Fibroblast of lung (primary cell): ENCODE data around the gene NBEA. TPM values are rescaled to one million over a fixed set of nuclear protein-coding genes. Genes with fewer than 3 reads are reported as not detected.

ENCODE experiments used
- DNase-seq, 2 donors: peaks; one replicate each; pipeline versions ENCODE4 v3.0.0 to v3.0.0-alpha.2; 2010; ENCODE audit warnings: low read depth in 2 of 2
- H2AFZ ChIP-seq: 2 replicates; pipeline ENCODE4 v1.5.1; 2012; ENCODE audit warnings: low read length, control low read depth, inconsistent platforms
- H3K27ac ChIP-seq: 2 replicates; pipeline ENCODE4 v1.5.1; 2011; ENCODE audit warnings: low read length, control low read depth; ENCODE audit not compliant: insufficient read depth
- H3K27me3 ChIP-seq: 2 replicates; pipeline ENCODE4 v1.5.1; 2011; ENCODE audit warnings: mild to moderate bottlenecking, low read length; ENCODE audit not compliant: control insufficient read depth, insufficient read depth
- H3K36me3 ChIP-seq: 2 replicates; pipeline ENCODE4 v1.5.1; 2011; ENCODE audit warnings: low read length; ENCODE audit not compliant: control insufficient read depth, insufficient read depth
- H3K4me1 ChIP-seq: 2 replicates; pipeline ENCODE4 v1.5.1; 2011; ENCODE audit warnings: low read length; ENCODE audit not compliant: control insufficient read depth, insufficient read depth; ENCODE audit errors: extremely low read depth
- H3K4me2 ChIP-seq: 2 replicates; pipeline ENCODE4 v1.5.1; 2011; ENCODE audit warnings: low read length, control low read depth; ENCODE audit not compliant: insufficient read depth; ENCODE audit errors: extremely low read depth
- H3K4me3 ChIP-seq, 4 experiments: fragments of 200-600 bp in 1 of 4; sonication (generic) in 1 of 4; replicated peaks in 1 of 4; 2 replicates each; pipeline ENCODE4 v1.5.1; 2011 to 2016; ENCODE audit warnings: low read length in 4 of 4, low read depth in 3 of 4, mild to moderate bottlenecking in 3 of 4, control low read depth in 2 of 4, inconsistent platforms in 1 of 4, mixed read lengths in 1 of 4; ENCODE audit not compliant: insufficient read depth in 1 of 4; ENCODE audit errors: control extremely low read depth in 1 of 4
- H3K79me2 ChIP-seq: 2 replicates; pipeline ENCODE4 v1.5.1; 2012; ENCODE audit warnings: mild to moderate bottlenecking, low read length, inconsistent platforms; ENCODE audit not compliant: control insufficient read depth, insufficient read depth
- H3K9ac ChIP-seq: 2 replicates; pipeline ENCODE4 v1.5.1; 2011; ENCODE audit warnings: mild to moderate bottlenecking, low read length, control low read depth; ENCODE audit not compliant: insufficient read depth
- H3K9me3 ChIP-seq: 2 replicates; pipeline ENCODE4 v1.5.1; 2012; ENCODE audit warnings: low read depth, low read length; ENCODE audit not compliant: control insufficient read depth, insufficient read depth
- H4K20me1 ChIP-seq: 2 replicates; pipeline ENCODE4 v1.5.1; 2011; ENCODE audit warnings: low read length; ENCODE audit not compliant: control insufficient read depth, insufficient read depth; ENCODE audit errors: extremely low read depth
- CTCF ChIP-seq, 2 donors: IDR thresholded peaks in 1 of 2; conservative IDR thresholded peaks in 1 of 2; 1 replicate in 1 of 2; 2 replicates in 1 of 2; pipeline ENCODE4 v1.5.1; 2011 to 2012; ENCODE audit warnings: low read length in 2 of 2, control low read depth in 1 of 2, inconsistent platforms in 1 of 2, low read depth in 1 of 2, mild to moderate bottlenecking in 1 of 2
- EZH2 ChIP-seq: IDR thresholded peaks from 2 replicates; pipeline ENCODE4 v1.5.1; 2012; ENCODE audit warnings: low read length, control low read depth, mild to moderate bottlenecking; ENCODE audit errors: missing control alignments
- polyA plus RNA-seq, 2 donors: library from polyadenylated mRNA; depleted of rRNA in 1 of 2; stranded (reverse) in 1 of 2; unstranded in 1 of 2; fragments of >200 nt; gene quantifications; 2 replicates each; pipeline ENCODE4 v1.2.1, GENCODE V29; 2011 to 2012; ENCODE audit warnings: missing spikeins in 1 of 2
- total RNA-seq: library from RNA; depleted of rRNA; stranded (reverse); fragments of >200 nt; gene quantifications from 2 replicates; pipeline ENCODE4 v1.2.1, GENCODE V29; 2014

The NBEA gene
- total and polyA plus RNA-seq, 2 donors (not counting 1 experiment from before 2014, with no cell fraction given): 3.6 to 7.8 TPM

DNA sequence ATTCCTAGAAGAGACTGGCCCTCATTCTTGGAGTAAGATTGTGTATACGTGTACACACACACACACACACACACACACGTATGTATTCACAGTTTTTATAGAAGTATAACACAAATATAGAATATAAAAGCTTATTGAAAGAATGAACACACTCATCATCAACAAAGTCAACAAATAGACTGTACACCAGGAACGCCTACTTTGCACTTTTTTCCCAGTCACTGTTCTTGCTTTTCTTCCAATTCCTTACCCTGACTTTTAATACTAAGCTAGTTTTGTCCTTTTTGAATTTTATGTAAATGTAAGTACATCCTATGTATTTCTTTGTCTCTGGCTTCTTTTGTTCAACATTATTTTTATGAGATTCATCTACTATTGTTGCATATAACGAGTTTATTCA lies 269.9 kb downstream of the NBEA start:
- Histone ChIP-seq H3K27me3 (no peaks in the 10 kb centered on the region), H3K9me3 (no peaks in the 10 kb centered on the region), H4K20me1 (no peaks in the 10 kb centered on the region), H3K79me2 (no peaks in the 10 kb centered on the region), H3K4me2 (no peak overlapping the region), H3K4me3 (no peak overlapping the region), H3K4me1 (no peaks in the 10 kb centered on the region), H2AFZ (no peak overlapping the region), H3K27ac (no peak overlapping the region), H3K9ac (no peak overlapping the region), H3K36me3 (no peaks in the 10 kb centered on the region)
- TF ChIP-seq CTCF (conservative IDR thresholded peaks at IDR 0.05 in 1 of 2, IDR thresholded peaks at IDR 0.05 in 1 of 2; ENCODE audit: low read depth in 1 of 2, low read length in 2 of 2) (no peak), EZH2 (no peak)
- DNase-seq: no peak

GRCh38 chr13:35213911-35214310 lies 271.8 kb downstream of the NBEA start:
- H2AFZ ChIP-seq: no peak overlapping the region
- H3K4me1 ChIP-seq: no peaks in the 10 kb centered on the region
- H3K9ac ChIP-seq: no peak overlapping the region
- H3K27me3 ChIP-seq: no peaks in the 10 kb centered on the region
- DNase-seq: no peak
- no peaks in the 10 kb centered on the region for H3K9me3 ChIP-seq
- no peak overlapping the region for H3K27ac ChIP-seq
- H3K79me2 ChIP-seq: no peaks in the 10 kb centered on the region
- H3K4me2 ChIP-seq: no peak overlapping the region
- H3K4me3 ChIP-seq: no peak overlapping the region
- TF ChIP-seq EZH2 (no peak), CTCF (conservative IDR thresholded peaks at IDR 0.05 in 1 of 2, IDR thresholded peaks at IDR 0.05 in 1 of 2; ENCODE audit: low read depth in 1 of 2, low read length in 2 of 2) (no peak)
- no peaks in the 10 kb centered on the region for H4K20me1 ChIP-seq
- no peaks in the 10 kb centered on the region for H3K36me3 ChIP-seq

DNA sequence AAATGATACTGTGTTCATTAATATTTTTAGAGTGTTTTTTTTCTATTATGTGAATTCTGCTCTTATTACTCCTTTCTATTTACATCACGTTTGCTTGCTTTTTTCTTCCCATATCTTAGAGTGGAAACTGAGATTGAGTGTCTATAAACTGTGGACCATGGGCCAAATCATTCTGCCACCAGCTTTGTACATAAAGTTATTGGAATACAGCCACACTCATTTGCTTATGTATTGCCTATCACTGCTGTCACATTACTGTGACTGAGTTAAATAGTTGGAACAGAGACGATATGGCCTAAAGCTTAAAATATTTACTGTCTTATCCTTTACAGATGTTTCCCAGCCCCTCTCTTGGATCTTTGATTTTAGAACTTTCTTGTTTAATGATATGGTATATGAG lies 274.1 kb downstream of the NBEA start:
- Histone ChIP-seq H3K79me2 (no peaks in the 10 kb centered on the region), H3K27me3 (no peaks in the 10 kb centered on the region), H3K4me1 (no peaks in the 10 kb centered on the region), H3K9me3 (no peaks in the 10 kb centered on the region), H3K9ac (no peak overlapping the region), H2AFZ (peak overlapping the region; percentile 20), H4K20me1 (no peaks in the 10 kb centered on the region), H3K27ac (no peak overlapping the region), H3K4me3 (no peak overlapping the region), H3K36me3 (no peaks in the 10 kb centered on the region), H3K4me2 (no peak overlapping the region)
- TF ChIP-seq CTCF (conservative IDR thresholded peaks at IDR 0.05 in 1 of 2, IDR thresholded peaks at IDR 0.05 in 1 of 2; ENCODE audit: low read depth in 1 of 2, low read length in 2 of 2) (no peak), EZH2 (no peak)
- no peak for DNase-seq
